Activated T-helper 1 cell treated with anti-CD3 and anti-CD28 coated beads, Interleukin-12 subunit alpha, Interleukin-12 subunit beta, Interleukin-2, Interleukin-4 antibody, amounts not matched to agents 30 ng/mL and 10 ng/mL and 1 ng/mL, durations not matched to agents 14 hours and 24 hours and 36 hours (primary cell): ENCODE measurements around the gene SHISA4. TPM values are rescaled to one million over a fixed set of nuclear protein-coding genes. Genes with fewer than 3 reads are reported as not detected.
"Not testable (repeated sequence)": the region's sequence is repeated elsewhere in the genome, so short reads cannot be mapped to it uniquely, and the experiment has no call there.

Source experiments
- DNase-seq: peaks from one replicate; pipeline ENCODE4 v3.0.0; 2021; ENCODE audit warnings: low spot score
- H3K27ac Mint-ChIP-seq: one replicate; pipeline ENCODE4 v1.8.0; 2021; ENCODE audit warnings: mild to moderate bottlenecking, mixed read lengths
- H3K27me3 Mint-ChIP-seq: one replicate; pipeline ENCODE4 v1.8.0; 2022; ENCODE audit warnings: mild to moderate bottlenecking, moderate library complexity, mixed read lengths; ENCODE audit not compliant: insufficient read depth
- H3K36me3 Mint-ChIP-seq: one replicate; pipeline ENCODE4 v1.8.0; 2021; ENCODE audit warnings: low read depth, mixed read lengths
- H3K4me1 Mint-ChIP-seq: one replicate; pipeline ENCODE4 v1.8.0; 2021; ENCODE audit warnings: low read depth, mixed read lengths
- H3K4me3 Mint-ChIP-seq: one replicate; pipeline ENCODE4 v1.8.0; 2021; ENCODE audit warnings: mild to moderate bottlenecking, moderate library complexity, mixed read lengths
- H3K9me3 Mint-ChIP-seq: one replicate; pipeline ENCODE4 v1.8.0; 2021; ENCODE audit warnings: mixed read lengths
- intact Hi-C: fragments of 100-400 bp; cut with micrococcal nuclease; formaldehyde crosslinking; loops from one replicate; pipeline ENCODE4 v1.15.1; 2024
- total RNA-seq: library from RNA; stranded (reverse); gene quantifications from 2 replicates; pipeline ENCODE4 v1.2.3, GENCODE V29; 2022

SHISA4 gene
- total RNA-seq, 1 donor from 2014 or later, result 0.67 TPM

DNA sequence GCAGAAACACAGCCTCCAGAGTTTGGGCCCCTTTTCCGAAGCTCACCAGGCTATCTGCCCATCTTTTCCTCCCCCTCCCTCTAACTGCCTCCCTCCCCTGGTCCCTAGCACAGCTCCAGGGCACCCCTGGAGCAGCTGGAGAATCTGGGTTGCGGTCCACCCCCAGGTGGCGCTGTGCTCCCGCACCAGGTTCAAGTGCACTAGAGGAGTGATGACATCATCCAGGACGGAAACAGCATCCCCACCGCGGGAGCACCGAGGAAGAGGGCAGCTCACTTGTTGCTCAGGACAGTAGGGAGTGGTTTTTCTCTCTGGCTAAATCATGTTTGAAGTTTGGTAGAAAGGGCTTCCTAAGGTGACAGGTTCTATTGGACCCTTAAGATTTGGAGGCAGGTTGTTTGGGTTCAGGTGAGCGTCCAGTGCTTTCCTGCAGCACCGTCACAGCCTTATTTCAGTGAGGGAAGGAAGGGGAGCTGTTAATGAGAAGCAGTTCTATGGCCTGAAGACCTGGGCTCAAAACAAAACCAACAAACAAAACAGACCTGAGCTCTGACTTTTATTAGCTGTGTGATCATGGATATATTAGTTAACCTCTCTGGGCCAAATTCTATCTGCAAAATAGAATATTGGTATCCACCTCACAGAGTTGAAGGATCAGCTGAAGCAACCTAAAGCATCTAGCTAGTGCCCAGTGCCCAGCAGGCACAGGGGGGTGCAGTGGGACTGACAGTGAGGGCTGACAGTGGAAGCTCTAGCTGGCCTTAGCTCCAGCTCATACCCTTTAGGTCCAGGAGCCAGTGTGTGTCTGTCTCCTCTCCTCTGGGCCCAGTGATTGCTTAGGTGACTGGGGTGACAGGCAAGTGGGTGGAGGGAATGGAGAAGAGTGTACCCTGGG lies 7.5 kb downstream of the SHISA4 start:
- H3K27ac Mint-ChIP-seq, result peak overlapping the region; percentile 41
- no peaks in the 10 kb centered on the region for H3K36me3 Mint-ChIP-seq
- no peaks in the 10 kb centered on the region for H3K9me3 Mint-ChIP-seq
- peak overlapping the region; percentile 27 for H3K4me3 Mint-ChIP-seq
- intact Hi-C loops, result loop anchor here (1.0 kb wide), 3 partner anchors 59 to 239 kb away; partner anchors contain the start of gene TIMM17A
- peak; percentile 80 for DNase-seq
- peaks cover 8% of the 10 kb centered on the region for H3K27me3 Mint-ChIP-seq
- peaks cover 10% of the 10 kb centered on the region for H3K4me1 Mint-ChIP-seq

DNA sequence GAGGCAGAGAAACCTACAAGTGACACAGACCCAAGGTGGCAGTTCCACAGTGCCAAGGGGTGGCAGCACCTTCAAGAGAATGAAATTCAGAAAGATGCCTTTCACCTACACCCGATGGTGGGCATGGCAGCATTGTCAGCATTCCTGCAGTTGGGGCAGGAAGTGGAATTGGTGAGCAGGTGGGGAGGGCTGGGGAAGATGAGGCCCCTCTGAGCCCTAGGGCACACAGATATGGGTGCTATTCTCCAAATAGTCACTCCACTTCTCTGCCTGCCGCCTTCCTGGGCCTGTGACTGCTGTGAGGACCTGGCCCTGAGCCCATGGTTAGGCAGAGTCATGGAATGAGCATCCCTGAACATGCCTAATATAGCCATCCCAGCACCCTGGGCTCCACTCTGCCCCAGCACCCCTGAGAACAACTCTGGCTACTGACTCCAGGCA lies 8.3 kb downstream of the SHISA4 start:
- H3K36me3 Mint-ChIP-seq, result no peaks in the 10 kb centered on the region
- H3K27ac Mint-ChIP-seq, result no peak overlapping the region
- DNase-seq, result no peak
- peaks cover 10% of the 10 kb centered on the region for H3K4me1 Mint-ChIP-seq
- H3K4me3 Mint-ChIP-seq, result no peak overlapping the region
- intact Hi-C loops, result loop anchor here (1.0 kb wide), 3 partner anchors 58 to 238 kb away; partner anchors contain the start of gene TIMM17A
- no peaks in the 10 kb centered on the region for H3K9me3 Mint-ChIP-seq
- H3K27me3 Mint-ChIP-seq, result peaks cover 8% of the 10 kb centered on the region

DNA sequence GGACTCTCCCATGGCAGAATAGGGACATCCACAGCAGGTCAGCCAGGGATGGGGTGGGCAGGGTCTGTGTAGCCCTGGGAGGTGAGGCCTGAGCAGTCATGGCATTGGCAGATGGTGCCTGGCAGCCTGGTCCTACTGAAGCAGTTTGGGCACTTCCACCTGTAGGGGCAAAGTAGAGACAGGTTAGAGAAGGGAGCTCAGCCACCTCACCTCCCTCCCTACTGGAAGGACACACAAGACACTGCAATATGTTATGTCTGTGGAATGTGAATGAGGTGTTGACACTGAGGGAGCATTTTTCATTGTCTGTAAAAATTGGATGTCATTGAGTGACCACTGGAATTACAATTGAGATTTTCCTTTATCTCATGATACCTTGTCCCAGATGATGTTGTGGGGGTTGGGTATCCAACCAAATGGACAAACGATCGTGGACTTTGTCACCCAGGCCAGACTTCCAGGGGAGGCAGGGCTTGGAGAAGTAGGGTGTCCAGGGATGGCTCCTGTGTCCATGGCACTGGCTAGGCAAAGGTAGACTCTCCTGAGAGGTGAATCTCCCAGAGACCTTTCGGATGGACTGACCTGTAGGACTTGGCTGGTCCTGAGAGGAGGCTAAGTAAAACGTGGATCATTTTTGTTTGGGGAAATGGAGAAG lies 9.7 kb downstream of the SHISA4 start:
- Mint-ChIP-seq H3K27ac (no peak overlapping the region), H3K36me3 (no peaks in the 10 kb centered on the region), H3K9me3 (no peaks in the 10 kb centered on the region), H3K4me3 (no peak overlapping the region), H3K4me1 (peaks cover 10% of the 10 kb centered on the region), H3K27me3 (peaks cover 8% of the 10 kb centered on the region)
- DNase-seq, result no peak
- intact Hi-C loops, result no loop called here

DNA sequence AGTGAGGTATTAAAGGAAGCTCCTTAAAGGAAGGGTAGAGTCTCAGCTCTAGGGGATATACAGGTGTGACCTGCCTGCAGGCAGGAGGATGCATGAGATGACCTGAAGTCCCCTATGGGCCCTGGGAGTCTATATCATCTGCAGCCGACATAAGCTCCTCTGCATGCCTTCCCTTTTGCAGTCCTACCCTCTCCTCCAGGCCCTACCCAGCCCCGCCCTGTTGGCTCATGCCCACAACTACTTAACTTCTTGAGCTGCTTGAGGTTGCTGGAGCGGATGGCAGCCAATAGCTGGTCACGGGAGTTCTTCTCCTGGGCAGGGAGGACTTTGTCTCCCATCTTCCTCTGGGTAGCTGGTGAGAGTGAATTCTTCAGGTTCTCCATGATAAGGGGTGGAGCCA lies 10.3 kb downstream of the SHISA4 start:
- no peak for DNase-seq
- intact Hi-C loops, result no loop called here
- Mint-ChIP-seq H3K36me3 (no peaks in the 10 kb centered on the region), H3K4me3 (no peak overlapping the region), H3K4me1 (peaks cover 10% of the 10 kb centered on the region), H3K27me3 (peaks cover 4% of the 10 kb centered on the region), H3K9me3 (no peaks in the 10 kb centered on the region), H3K27ac (no peak overlapping the region)

DNA sequence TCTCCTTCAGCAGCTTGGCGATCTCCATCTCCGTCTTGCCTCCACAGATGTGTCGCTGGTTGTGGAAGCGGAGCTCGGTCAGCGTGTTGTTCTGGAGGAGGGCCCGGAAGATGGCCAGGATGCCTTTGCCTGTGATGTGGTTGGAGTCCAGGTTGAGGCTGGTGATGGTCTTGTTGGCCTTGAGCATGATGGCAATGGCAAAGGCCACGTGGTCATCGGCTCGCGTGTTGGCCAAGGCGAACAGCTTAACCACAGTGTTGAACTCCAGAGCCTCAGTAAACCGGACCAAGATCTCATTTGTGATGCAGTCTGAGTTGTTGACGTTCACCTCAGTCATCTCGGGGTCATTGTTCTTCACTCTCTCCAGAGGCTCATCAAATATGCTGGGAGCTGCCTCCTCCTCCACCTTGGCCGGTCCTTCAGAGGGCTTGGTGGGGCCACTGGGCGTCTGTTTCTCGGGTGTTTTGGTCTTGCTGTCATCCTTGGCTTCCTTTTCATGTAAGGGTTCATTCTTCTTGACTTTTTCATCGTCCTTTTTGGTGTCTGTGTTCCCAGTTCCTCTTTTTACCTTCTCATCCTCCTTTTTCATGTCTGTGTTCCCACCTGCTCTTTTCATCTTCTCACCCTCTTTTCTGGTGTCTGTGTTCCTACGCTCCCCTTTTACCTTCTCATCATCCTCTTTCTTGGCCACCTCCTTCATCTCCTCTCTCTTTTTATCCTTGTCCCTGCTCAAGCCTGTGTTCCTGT lies 11.2 kb downstream of the SHISA4 start:
- intact Hi-C loops, result no loop called here
- Mint-ChIP-seq H3K4me1 (peaks cover 10% of the 10 kb centered on the region), H3K27me3 (peaks cover 4% of the 10 kb centered on the region), H3K36me3 (no peaks in the 10 kb centered on the region), H3K27ac (no peak overlapping the region), H3K4me3 (no peak overlapping the region), H3K9me3 (no peaks in the 10 kb centered on the region)
- no peak for DNase-seq

DNA sequence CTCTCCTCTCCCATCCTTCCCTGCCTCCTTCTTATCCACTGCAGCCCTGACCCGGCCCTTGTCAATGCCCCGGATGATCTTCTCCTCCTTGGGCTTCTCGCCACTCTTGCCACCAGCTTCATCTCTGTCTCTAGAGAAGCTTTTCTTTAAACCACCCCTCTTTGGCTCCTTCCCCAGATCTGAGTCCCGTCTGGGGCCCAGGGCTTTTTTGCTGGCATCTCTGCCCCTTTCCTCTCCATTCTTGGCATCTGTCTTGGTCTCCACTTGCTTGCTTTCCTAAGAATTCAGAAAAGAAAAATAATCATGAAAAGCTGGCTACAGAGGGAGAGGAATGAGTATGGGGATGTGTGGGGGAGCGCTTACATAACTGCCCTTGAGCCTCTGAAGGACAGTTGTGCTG lies 11.8 kb downstream of the SHISA4 start:
- Mint-ChIP-seq H3K27ac (no peak overlapping the region), H3K36me3 (no peaks in the 10 kb centered on the region), H3K9me3 (no peaks in the 10 kb centered on the region), H3K4me1 (peaks cover 10% of the 10 kb centered on the region), H3K27me3 (peaks cover 4% of the 10 kb centered on the region), H3K4me3 (no peak overlapping the region)
- intact Hi-C loops, result no loop called here
- no peak for DNase-seq

DNA sequence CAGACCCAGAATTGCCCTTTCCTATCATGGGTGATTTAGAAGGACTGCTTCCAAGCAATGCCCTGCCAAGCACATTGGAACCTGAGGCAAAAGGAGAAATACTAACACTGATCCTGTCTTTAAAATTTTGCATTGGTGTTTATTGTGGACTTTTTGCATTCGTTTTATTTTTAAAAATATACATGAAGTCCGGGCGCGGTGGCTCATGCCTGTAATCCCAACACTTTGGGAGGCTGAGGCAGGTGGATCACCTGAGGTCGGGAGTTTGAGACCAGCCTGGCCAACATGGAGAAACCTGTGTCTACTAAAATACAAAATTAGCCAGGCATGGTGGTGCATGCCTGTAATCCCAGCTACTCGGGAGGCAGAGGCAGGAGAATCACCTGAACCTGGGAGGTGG lies 12.3 kb downstream of the SHISA4 start:
- H3K4me3 Mint-ChIP-seq, H3K4me1 Mint-ChIP-seq, H3K27ac Mint-ChIP-seq, H3K27me3 Mint-ChIP-seq, H3K36me3 Mint-ChIP-seq, DNase-seq, intact Hi-C loops, H3K9me3 Mint-ChIP-seq: not testable (repeated sequence)

DNA sequence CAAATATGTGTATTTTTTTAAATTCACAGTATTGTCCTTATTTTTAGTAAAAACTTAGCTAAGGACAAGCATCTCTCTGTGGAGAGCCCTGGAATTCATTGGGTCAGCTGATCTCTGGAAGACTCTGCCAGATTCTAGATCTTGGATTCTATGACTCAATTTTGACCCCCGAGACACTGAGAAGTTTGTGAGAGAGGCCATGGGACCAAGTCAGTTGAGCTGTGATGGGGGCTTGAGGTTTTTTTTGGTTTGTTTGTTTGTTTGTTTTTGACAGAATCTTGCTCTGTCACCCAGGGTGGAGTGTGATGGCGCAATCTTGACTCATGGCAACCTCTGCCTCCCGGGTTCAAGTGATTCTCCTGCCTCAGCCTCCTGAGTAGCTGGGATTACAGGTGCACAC lies 13.5 kb downstream of the SHISA4 start:
- intact Hi-C loops, result no loop called here
- DNase-seq, result no peak

DNA sequence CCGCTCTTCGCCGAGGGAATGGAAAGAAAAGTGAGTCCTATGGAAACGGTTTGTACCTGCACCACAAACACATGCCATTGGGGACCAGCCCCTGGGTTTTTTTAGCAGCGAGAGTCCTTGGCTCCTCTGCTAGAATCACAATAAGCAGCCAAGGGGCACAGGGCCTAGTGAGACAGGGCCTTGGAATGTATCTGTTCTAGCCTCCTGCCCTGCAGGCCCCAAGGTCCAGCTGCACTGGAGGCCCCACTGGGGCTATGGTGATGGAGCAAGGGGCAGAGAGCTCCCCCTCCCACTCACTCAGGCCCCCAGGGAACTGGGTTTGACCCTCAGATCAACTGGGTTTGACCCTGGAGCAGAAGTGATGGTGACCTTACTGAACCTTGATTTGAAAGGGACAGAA lies 14.4 kb downstream of the SHISA4 start:
- intact Hi-C loops, result no loop called here
- H3K27ac Mint-ChIP-seq, result no peak overlapping the region
- no peaks in the 10 kb centered on the region for H3K36me3 Mint-ChIP-seq
- H3K4me3 Mint-ChIP-seq, result no peak overlapping the region
- no peaks in the 10 kb centered on the region for H3K4me1 Mint-ChIP-seq
- no peak for DNase-seq
- H3K27me3 Mint-ChIP-seq, result peaks cover 4% of the 10 kb centered on the region
- no peaks in the 10 kb centered on the region for H3K9me3 Mint-ChIP-seq

More for the DNA sequence above, 13.5 kb downstream of the SHISA4 start:
- Mint-ChIP-seq H3K4me1 (no peaks in the 10 kb centered on the region), H3K4me3 (no peak overlapping the region), H3K9me3 (no peaks in the 10 kb centered on the region), H3K27me3 (peaks cover 4% of the 10 kb centered on the region), H3K27ac (no peak overlapping the region), H3K36me3 (no peaks in the 10 kb centered on the region)

DNA sequence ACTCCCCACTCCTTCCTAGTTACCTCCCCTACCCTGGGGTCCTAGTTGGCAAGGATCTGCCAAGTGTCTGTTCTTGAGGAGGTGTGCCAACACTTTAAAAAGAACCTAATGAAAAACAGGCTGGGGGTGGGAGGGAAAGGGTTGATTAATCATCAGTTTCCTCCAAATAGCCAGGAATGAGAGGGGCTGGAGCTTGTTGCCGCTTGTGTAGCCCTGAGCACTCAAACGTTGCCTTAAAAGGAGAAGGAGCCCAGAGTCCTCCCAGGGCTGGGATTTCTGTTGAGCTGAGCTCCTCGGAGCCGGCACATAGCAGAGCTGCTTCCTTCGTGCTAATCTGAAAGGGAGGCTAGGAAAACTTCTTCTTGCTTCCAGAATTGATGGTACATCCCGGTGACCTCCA lies 15.9 kb downstream of the SHISA4 start:
- DNase-seq, result no peak
- H3K27ac Mint-ChIP-seq, result no peak overlapping the region
- H3K9me3 Mint-ChIP-seq, result no peaks in the 10 kb centered on the region
- no peaks in the 10 kb centered on the region for H3K36me3 Mint-ChIP-seq
- intact Hi-C loops, result no loop called here
- no peak overlapping the region for H3K4me3 Mint-ChIP-seq
- peaks cover 8% of the 10 kb centered on the region for H3K27me3 Mint-ChIP-seq
- H3K4me1 Mint-ChIP-seq, result no peaks in the 10 kb centered on the region

DNA sequence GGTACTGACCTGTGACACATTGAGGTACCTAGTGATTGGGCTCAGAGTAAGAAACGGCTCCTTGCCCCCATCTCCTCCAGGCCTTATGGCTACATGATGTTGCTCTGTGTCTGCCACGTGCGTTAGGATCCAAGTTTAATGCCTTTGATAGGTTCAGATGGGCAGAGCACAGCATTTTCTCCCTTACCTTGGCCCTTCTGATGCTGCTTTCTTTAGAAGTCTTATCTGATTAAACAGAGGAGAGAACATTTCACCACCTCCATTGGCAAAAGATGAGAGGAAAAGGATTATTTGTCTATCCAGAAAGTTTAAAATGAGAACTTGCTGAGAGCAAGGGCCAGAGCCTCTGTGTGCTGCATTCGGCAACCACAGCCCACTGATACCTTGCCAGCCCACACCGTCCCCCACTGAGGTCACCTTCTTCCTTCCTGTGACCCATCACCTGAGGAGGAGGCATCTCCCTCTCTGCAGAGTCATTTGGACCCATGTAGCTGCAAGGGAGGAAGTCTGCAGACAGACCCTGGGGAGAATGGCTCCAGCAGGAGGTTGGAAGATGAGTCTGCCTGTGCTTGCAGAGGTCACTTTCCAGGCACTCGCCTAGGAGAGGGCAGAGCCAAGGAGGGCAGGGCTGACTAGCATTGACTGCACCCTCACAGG lies 16.7 kb downstream of the SHISA4 start:
- intact Hi-C loops, result no loop called here
- Mint-ChIP-seq H3K27me3 (peaks cover 13% of the 10 kb centered on the region), H3K4me3 (no peak overlapping the region), H3K27ac (no peak overlapping the region), H3K36me3 (no peaks in the 10 kb centered on the region), H3K4me1 (no peaks in the 10 kb centered on the region), H3K9me3 (no peaks in the 10 kb centered on the region)
- no peak for DNase-seq

DNA sequence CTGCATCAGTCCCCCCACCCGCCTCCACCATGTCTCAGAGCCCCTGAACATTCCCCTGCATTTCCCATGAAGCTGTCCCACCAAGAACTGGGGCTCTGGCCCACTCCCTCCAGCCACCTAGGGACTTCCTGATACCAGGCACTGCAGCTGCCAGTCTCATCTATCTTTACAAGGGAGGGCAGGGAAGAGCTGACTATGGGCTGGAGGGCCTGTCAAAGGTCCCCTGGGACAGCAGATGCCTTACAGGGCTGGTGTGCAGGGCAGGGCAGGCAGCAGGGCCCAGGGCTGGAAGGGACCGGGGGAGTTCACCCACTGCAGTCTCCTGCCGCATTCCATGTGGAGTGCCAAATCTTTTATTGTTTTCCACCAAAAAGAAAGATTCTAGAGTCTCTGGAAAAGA lies 17.6 kb downstream of the SHISA4 start:
- no peak overlapping the region for H3K4me3 Mint-ChIP-seq
- no peaks in the 10 kb centered on the region for H3K36me3 Mint-ChIP-seq
- no peak for DNase-seq
- H3K4me1 Mint-ChIP-seq, result no peaks in the 10 kb centered on the region
- H3K9me3 Mint-ChIP-seq, result no peaks in the 10 kb centered on the region
- intact Hi-C loops, result no loop called here
- H3K27ac Mint-ChIP-seq, result no peak overlapping the region
- peaks cover 10% of the 10 kb centered on the region for H3K27me3 Mint-ChIP-seq
